Stimulated activated CD8-positive, alpha-beta memory T cell treated with anti-CD3 and anti-CD28 coated beads, Interleukin-7, amount 100 ng/mL, for 48 hours (primary cell): ENCODE data around the gene MMRN1.

Experiments
- DNase-seq, 2 donors: peaks; one replicate each; pipeline ENCODE4 v3.0.0-alpha.2; 2020; ENCODE audit warnings: low read depth in 1 of 2; ENCODE audit errors: extremely low read depth in 1 of 2

Gene MMRN1

GRCh38 chr4:89906777-89907521 is 12.3 kb downstream of the MMRN1 start:
- no peak for DNase-seq

GRCh38 chr4:89909889-89910288 is 15.2 kb downstream of the MMRN1 start:
- DNase-seq, result no peak

- DNase-seq, result no peak
These were observed 19.0 kb downstream of the MMRN1 start for GRCh38 chr4:89913623-89914022.

GRCh38 chr4:89914609-89915550 is 20.2 kb downstream of the MMRN1 start:
- DNase-seq, result no peak

- DNase-seq, result no peak
These were observed 21.3 kb downstream of the MMRN1 start for GRCh38 chr4:89915937-89916336.

- no peak for DNase-seq
These were observed 28.3 kb downstream of the MMRN1 start for GRCh38 chr4:89922848-89923416.

GRCh38 chr4:89928838-89929237 is 34.2 kb downstream of the MMRN1 start:
- no peak for DNase-seq

- DNase-seq, result no peak
These were observed 34.9 kb downstream of the MMRN1 start for GRCh38 chr4:89929425-89930159.

- DNase-seq, result no peak
These were observed 44.9 kb downstream of the MMRN1 start for GRCh38 chr4:89939546-89939945.

- DNase-seq, result no peak
These were observed 45.3 kb downstream of the MMRN1 start for GRCh38 chr4:89939994-89940393.

- no peak for DNase-seq
These were observed 48.2 kb downstream of the MMRN1 start for GRCh38 chr4:89942811-89943210.

- no peak for DNase-seq
These were observed 55.2 kb downstream of the MMRN1 start for GRCh38 chr4:89949782-89950387.

- no peak for DNase-seq
These were observed 57.8 kb downstream of the MMRN1 start for GRCh38 chr4:89952458-89952857.

GRCh38 chr4:89954906-89955695 is 60.4 kb downstream of the MMRN1 start:
- DNase-seq, result no peak

GRCh38 chr4:89957046-89957926 is 62.6 kb downstream of the MMRN1 start:
- DNase-seq, result no peak

- no peak for DNase-seq
These were observed 87.2 kb downstream of the MMRN1 start for GRCh38 chr4:89981789-89982334.

- no peak for DNase-seq
These were observed 93.6 kb downstream of the MMRN1 start for GRCh38 chr4:89988268-89988667.

GRCh38 chr4:89992744-89993143 is 98.1 kb downstream of the MMRN1 start:
- no peak for DNase-seq
